Myocyte (in vitro differentiated cells): ENCODE data around the gene ABLIM3. TPM values are rescaled to one million over a fixed set of nuclear protein-coding genes. Genes with fewer than 3 reads are reported as not detected.

ENCODE experiments used
- DNase-seq: peaks from one replicate; pipeline ENCODE4 v3.0.0-alpha.2; 2012; ENCODE audit warnings: low read depth
- total RNA-seq: library from RNA; depleted of rRNA; stranded (reverse); fragments of >200 nt; gene quantifications from 2 replicates; pipeline ENCODE4 v1.2.3, GENCODE V29; 2014

ABLIM3 gene
- total RNA-seq, 1 donor from 2014 or later: 220 TPM

- no peak for DNase-seq
Measured at GRCh38 chr5:149132474-149132873, 8.8 kb upstream of the ABLIM3 start.

GRCh38 chr5:149133795-149134777 lies 7.2 kb upstream of the ABLIM3 start:
- DNase-seq: peak; percentile 88

DNA sequence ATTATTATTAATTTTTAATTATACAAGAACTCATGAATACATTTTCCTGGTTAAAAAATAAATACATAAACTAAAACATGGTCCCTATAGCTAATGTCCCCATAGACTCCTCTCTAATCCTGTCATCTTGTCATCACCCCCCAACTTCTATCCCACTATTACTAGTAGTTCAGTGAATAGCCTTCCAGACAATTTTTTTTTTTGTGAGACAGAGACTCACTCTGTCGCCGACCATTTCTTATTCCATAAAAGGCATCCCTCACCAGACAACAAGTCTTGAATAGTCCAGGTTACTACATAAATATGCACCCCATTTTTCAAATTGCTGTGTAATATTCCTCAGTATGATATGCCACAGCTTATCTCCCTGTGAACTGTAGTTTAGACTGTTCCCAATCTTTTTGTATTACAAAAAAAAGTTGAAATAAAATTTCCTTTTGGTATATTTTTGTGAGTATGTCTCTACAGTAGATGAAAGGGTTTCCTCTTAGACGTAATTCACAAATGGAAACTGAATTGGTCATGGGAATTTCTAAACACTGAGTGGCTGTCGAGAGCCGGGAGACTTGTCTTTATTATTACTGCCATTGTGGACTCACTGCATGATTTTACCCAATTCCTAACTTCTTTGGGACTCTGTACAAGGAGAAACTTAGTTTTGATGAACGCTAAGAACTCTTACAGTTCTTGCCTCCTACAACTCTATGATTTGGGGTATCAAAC lies 6.4 kb upstream of the ABLIM3 start:
- no peak for DNase-seq

GRCh38 chr5:149135536-149136201 lies 5.6 kb upstream of the ABLIM3 start:
- DNase-seq: no peak

DNA sequence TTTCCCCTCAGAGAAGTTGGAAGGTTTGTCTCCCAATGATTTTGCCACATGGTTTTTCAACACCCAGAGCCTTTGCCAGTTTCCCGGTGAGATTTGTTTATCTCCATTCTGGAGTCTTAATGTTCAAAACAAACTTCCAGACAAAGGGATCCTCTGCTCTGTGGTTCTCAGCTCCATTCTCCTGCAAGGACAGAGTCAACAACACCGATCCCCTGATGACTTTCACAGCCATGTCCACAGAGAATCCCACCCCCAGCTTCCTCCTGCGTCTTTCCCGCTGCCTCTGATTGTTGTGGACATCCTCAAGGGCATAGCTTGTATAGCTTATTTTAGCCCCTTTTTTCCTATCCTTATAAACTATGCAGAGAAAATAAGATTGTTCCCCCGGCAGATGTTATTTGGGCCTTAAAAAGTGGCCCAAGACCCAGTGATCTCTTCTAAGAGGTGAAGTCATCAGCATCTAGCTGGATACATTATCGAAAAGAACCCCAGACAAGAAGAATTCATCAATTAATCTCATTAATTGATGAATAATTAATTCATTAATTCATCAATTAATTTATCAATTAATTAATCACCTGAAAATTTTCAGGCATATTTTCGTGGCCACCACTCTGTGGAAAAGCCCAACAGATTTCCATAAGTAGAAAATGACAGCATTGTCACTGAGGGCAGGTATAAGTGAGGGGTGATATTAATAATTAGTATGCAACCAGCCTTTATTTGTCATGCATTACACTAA lies 2.9 kb upstream of the ABLIM3 start:
- DNase-seq: no peak

GRCh38 chr5:149140197-149141002 lies 893 bp upstream of the ABLIM3 start:
- no peak for DNase-seq

GRCh38 chr5:149141957-149142851 lies 911 bp downstream of the ABLIM3 start:
- DNase-seq: peak; percentile 65

DNA sequence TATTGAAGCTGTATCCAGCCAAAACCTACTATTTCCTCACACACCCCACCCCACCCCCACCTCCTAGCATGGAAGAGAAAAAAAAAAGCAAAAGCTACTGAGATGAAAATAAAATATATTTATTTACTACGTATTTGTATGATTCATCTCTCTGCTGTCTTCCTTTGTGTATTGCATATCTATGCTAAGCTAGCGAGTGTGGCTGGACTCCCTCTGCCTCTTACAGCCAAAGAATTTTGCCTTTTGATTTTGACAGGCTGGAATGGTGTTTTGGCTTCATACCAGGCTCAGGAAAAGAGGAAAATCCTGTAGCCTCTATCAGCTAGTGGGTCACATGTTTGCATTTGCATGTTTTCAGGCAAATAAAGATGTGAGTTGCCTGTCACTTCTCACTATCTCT lies 2.2 kb downstream of the ABLIM3 start:
- DNase-seq: peak; percentile 57

GRCh38 chr5:149144637-149145036 lies 3.3 kb downstream of the ABLIM3 start:
- no peak for DNase-seq

DNA sequence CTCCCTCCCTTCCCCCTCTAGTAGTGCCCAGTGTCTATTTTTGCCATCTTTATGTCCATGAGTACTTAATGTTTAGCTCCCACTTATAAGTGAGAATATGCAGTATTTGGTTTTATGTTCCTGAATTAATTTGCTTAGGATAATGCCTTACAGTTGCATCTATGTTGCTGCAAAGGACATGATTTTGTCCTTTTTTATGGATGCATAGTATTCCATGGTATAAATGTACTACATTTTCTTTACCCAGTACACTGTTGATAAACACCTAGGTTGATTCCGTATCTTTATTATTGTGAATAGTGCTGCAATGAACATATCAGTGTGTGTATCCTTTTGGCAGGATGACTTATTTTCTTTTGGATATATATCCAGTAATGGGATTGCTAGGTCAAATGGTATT lies 3.8 kb downstream of the ABLIM3 start:
- DNase-seq: no peak

GRCh38 chr5:149147676-149148075 lies 6.4 kb downstream of the ABLIM3 start:
- peak; percentile 60 for DNase-seq

GRCh38 chr5:149149942-149150341 lies 8.6 kb downstream of the ABLIM3 start:
- DNase-seq: peak; percentile 32

GRCh38 chr5:149150457-149150856 lies 9.2 kb downstream of the ABLIM3 start:
- DNase-seq: no peak

GRCh38 chr5:149151717-149152116 lies 10.4 kb downstream of the ABLIM3 start:
- DNase-seq: no peak

DNA sequence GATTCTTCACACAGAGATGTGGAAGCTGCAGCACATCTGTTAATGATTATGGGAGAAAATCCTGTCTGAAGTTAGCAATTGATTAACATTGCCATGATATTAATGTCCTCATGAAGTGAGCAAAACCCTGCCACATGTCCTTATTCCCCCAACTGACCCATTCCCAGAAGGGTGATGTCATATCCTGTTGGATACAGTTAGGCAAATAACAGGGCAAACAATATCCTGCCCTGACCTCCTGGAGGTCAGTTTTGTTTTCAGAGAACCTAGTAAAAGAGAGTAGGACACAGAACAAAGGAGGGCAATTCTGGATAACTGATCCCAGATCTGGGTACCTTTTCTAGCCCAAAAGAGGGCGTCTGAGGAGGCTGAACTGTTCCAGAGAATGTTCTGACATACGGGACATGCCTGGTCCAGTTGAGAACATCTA lies 11.0 kb downstream of the ABLIM3 start:
- no peak for DNase-seq

DNA sequence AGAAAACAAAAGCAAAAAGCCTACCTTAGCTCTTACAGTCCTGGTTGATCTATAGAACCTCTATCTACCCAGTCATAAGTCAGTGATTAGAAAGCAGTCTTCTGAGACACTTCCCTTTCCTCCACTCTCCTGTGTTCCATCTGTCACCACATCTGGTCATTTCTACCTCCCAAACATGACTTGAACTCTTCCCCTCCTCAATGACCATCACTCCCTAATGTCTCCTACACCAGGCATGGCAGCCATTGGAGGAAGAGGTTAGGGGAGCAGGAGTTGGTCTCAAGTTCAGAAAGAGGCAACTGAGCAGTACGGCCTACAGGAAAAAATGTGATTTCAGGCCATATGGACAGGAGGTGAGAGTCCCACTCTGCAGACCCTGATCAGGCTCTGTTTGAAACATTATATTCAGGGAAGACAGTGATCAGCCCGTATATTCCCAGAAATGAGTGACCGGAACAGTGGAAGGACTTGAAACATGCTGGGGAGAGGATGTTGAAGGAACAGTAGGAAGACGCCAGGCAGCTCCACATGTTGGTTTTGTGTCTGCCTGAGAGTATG lies 12.0 kb downstream of the ABLIM3 start:
- DNase-seq: no peak

DNA sequence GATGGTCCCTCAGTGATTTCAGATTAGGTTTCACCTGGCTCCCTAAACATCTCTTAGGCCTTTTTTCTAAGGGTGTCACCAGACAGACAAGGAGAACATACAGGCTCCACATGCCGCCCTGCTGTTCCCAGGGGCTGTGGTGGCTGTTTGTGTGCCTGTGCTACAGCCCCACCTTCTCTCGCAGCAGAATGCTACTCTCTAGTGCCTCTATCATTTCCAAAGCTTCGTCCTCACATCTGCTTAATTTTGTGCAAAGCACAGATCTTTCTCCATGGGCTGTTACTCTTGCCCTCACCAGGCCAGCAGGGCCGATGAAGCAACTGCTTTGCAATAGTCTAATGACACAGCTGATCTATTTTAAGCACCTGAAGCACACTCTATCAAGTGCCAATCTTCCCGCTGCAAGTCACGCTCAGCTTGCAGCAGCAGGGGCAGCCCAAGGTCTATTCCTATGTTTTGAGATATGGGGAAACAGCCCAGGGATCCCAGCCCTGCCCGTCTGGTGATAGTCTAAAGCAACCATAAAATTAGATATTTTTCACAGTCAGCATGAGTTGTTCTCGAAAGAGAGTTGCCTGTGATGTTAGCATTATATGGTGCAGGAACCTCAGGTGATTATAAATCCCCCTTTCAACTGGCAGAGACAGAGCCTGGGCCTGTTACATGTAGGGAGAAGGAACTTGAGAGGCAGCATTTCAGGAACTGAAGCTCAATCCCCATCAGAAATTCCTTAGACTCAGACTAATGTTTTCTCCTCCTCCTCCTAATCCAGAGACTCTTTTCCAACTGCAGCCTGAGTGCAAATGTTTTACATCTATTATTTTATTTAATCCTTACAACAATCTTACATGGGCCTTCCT lies 12.7 kb downstream of the ABLIM3 start:
- DNase-seq: peak; percentile 87

GRCh38 chr5:149154650-149155049 lies 13.4 kb downstream of the ABLIM3 start:
- DNase-seq: no peak
